Measurements from ENCODE around the gene MICU2.

MICU2 gene

DNA sequence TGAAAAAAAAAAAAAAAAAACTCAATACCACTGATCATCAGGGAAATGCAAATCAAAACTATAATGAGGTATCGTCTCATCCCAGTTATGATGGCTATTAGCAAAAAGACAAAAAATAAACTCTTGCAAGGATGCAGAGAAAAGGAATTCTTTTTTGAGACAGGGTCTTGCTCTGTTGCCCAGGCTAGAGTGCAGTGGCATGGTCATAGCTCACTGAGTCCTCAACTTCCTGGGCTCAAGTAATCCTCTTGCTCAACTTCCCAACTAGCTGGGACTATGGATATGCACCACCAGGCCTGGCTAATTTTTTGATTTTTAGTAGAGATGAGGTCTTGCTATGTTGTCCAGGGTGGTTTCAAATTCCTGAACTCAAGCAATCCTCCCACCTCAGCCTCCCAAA, 59.5 kb downstream of the MICU2 start:
- no peak for DNase-seq

GRCh38 chr13:21542563-21542962, 61.4 kb downstream of the MICU2 start:
- no peak for DNase-seq

- DNase-seq, result peak; percentile 40 to 47
Observed at GRCh38 chr13:21541980-21542379, 62.0 kb downstream of the MICU2 start.

GRCh38 chr13:21541271-21541670, 62.7 kb downstream of the MICU2 start:
- no peak for DNase-seq

DNA sequence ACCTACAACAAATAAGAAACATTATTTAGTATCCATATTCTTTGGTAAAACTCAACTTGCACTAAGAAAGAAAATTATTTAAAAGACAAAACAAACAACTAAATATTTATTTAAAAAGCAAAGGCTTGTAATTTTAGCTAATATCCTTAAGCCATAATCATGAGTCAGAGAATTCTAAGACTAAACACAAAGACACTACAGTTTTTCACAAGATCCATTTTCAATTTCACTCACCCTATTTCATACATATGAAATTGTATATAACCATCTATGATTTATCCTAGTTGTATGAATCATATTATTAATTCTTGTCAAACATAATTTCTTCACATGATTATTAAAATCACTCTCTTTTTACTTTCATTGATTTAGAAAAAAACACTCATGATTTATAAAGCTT, 64.3 kb downstream of the MICU2 start:
- DNase-seq, result no peak

- DNase-seq, result no peak
Observed at GRCh38 chr13:21538753-21539152, 65.2 kb downstream of the MICU2 start.

DNA sequence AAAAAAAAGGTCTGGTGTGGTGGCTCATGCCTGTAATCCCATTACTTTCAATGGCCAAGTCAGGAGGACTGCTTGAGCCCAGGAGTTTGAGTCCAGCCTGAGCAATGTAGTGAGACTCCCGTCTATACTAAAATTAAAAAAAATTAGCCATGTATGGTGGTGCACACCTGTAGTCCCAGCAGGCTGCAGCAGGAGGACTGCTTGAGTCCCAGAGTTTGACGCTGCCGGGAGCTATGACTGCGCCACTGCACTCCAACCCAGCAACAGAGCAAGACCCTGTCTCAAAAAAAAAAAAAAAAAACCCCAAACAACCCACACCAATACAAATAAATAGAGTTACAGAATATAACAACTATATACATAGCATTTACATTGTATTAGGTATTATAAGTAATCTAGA, 65.7 kb downstream of the MICU2 start:
- DNase-seq, result no peak

- DNase-seq, result no peak
Observed at GRCh38 chr13:21537105-21537504, 66.9 kb downstream of the MICU2 start.

DNA sequence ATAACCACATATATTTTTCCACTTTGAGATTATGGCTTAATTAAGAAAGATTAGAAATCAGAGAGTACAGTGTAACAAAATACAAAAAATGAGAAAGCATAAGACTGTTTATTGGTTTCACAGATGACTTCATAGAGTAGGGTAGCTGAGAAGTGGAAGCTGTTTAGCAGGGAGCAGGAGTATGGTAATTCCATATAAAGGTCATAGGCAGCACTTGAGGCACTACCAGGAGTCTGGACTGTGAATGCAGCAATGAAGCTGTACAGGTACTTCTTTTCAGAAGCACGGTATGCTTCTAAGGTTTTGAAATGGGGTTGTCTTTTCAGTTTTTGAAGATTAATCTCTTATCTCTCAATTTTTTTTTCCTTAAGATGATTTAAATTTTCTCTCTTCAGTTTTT, 69.2 kb downstream of the MICU2 start:
- DNase-seq, result no peak

DNA sequence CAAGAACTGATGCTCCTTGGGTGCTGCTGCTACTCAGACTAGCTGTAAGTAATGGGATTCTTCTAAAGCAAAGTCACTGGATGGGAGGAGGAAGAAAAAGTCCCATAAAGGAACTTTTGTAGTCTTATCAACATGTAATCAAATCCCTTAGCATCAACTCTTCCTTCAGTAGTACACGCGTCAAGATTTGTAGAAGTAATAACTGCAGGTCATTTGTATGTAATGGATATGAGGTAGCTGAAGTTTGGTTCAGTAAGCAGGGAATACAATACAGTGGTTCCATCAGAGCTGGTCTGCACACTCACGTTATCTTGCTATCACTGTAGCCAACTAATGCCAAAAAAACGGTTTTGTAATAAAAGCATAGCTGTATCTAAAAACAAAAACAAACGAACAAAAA, 72.5 kb downstream of the MICU2 start:
- DNase-seq, result no peak

- no peak for DNase-seq
Observed at GRCh38 chr13:21530656-21531055, 73.3 kb downstream of the MICU2 start.

GRCh38 chr13:21529146-21529893, 74.7 kb downstream of the MICU2 start:
- no peak for DNase-seq

DNA sequence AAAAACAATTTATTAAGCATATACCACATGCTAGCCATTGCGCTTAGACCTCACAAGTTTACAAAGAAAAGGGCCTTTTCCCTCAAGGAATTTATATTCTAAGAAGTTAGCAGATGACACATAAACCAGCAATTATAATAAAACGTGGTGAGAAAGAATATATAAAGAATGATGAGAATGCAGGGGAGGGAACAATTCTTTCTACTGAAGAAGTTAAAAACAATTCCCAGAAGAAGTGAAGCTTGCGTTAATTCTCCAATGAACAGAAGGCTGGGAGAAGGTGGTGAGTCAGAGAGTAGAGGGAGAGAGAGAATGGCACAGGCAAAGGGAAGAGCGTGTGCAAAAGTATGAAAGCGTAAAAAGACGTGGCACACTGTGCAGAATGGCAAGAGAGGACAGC, 75.4 kb downstream of the MICU2 start:
- DNase-seq, result no peak

GRCh38 chr13:21526707-21527540, 77.0 kb downstream of the MICU2 start:
- no peak for DNase-seq

DNA sequence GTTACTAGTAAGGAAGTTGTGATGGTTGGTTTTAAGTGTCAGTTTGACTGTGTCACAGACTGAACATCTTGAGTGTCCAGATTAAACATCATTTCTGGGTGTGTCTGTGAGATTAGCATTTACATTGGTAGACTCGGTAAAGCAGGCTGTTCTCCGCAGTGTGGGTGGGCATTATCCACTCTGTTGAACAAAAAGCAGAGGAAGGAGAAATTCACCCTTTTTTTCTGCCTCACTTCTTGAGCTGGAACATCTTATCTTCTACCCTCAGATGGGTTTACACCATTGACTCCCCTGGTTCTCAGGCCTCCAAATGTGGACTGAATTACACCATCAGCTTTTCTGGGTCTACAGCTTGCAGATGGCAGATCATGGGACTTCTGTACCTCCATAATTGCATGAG, 81.1 kb downstream of the MICU2 start:
- no peak for DNase-seq

DNA sequence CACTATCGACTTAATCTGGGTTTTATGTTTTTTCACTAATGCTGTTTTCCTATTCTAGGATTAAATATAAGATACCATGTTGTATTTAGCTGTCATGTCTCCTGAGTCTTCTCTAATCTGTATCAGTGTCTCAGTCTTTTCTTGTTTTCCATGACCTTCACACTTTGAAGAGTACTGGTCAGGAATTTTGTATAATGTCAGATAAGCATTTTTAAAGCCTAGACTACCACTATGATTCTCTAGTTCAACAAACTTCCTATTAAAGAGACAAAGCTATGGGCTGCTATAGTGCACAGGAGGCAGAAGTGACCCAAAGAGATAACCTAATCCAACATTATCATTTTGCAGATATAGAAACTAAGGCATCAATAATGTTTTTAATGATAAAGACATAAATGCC, 81.8 kb downstream of the MICU2 start:
- no peak for DNase-seq

DNA sequence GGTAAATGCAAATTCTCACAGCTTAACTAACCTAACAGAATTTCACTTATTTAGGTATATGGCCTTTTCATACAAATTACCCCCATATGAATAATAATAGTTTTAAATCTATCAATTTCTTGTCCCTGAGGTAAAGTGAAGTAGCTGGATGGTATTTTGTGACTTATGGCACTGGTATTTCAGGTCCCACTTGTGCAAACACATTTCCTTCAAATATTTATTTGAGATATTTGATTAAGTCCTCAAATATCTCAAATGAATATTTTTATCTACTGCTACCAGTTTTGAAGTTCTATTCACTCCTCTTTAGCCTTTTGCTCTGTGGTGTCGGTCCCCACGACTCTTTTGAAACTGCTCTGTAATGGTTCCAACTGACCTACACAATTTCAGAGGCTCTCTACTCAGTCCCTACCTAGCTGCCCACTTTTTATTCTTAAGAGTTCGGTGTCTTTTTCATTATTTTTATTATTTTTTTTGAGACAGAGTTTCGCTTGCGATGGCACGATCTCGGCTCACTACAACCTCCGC, 85.3 kb downstream of the MICU2 start:
- no peak for DNase-seq

GRCh38 chr13:21517576-21517975, 86.4 kb downstream of the MICU2 start:
- no peak for DNase-seq

- no peak for DNase-seq
Observed at GRCh38 chr13:21516805-21517204, 87.2 kb downstream of the MICU2 start.

GRCh38 chr13:21511849-21512248, 92.1 kb downstream of the MICU2 start:
- no peak for DNase-seq

DNA sequence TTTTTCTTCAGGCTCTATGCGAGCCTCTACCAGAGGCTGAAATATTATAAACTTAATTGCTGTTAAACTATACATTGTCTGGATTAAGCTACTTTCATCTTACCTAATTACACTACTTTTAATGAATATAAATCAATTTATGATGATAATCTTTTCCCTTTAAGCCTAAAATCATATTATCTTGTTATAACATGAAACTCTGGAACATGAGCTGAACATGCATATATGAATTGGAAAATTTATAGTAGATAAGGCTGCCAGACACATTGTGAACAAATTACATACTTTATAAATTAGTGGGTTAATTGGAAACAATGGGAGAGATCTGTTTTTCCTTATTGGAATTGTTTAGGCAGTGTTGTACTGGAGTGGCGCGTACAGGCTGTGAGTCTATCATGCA, 99.6 kb downstream of the MICU2 start:
- no peak for DNase-seq

DNA sequence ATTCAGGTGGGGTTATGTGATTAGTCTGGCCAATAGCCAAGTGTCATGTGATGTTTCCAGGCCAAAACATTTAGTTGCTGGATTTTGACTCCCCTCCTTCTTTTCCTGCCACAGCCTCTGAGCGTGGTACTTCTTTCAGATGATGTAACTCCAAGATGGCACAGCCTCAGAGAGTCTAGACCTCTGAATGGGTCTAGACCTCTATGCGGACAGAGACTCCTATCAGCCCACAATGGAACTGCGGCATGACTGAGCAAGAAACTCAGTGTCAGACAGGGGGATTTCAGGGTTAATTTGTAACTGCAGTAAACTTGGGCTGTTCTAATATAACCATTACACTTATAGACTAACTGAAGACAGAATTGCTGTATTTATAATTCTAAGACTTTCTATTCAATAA, 102.3 kb downstream of the MICU2 start:
- no peak for DNase-seq

- no peak for DNase-seq
Observed at GRCh38 chr13:21486322-21486721, 117.6 kb downstream of the MICU2 start.

DNA sequence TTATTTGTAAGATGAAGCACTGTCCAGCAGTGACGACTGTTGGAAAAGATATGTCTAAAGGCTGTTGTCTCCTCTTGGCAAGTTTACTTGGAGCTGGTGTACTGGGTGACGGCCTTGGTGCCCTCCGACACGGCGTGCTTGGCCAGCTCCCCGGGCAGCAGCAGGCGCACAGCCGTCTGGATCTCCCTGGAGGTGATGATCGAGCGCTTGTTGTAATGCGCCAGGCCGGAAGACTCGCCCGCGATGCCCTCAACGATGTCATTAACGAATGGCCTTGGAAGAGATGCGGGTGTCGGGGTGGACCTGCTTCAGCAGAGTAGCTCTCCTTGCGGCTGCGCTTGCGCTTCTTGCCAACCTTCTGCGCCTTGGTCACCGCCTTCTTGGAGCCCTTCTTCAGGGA, 120.2 kb downstream of the MICU2 start:
- DNase-seq, result no peak

Measured in AML-193 (cell line).